T-helper 1 cell (primary cell): ENCODE measurements around the gene TICAM1.
A peak's percentile ranks its signal among the peaks of the same experiment; 100 is the strongest.
"Not testable (repeated sequence)": the region's sequence is repeated elsewhere in the genome, so short reads cannot be mapped to it uniquely, and the experiment has no call there.

Source experiments
- DNase-seq, 5 donors: peaks; one replicate each; pipeline ENCODE4 v3.0.0-alpha.2; 2012 to 2020
- total RNA-seq, 4 donors: gene quantifications; one replicate each; lab custom pipeline; 2026; lab: John Stamatoyannopoulos, UW

The TICAM1 gene
- total RNA-seq, result 8.5 to 15.2 (median 11.5) reads per million in 4 donors

DNA sequence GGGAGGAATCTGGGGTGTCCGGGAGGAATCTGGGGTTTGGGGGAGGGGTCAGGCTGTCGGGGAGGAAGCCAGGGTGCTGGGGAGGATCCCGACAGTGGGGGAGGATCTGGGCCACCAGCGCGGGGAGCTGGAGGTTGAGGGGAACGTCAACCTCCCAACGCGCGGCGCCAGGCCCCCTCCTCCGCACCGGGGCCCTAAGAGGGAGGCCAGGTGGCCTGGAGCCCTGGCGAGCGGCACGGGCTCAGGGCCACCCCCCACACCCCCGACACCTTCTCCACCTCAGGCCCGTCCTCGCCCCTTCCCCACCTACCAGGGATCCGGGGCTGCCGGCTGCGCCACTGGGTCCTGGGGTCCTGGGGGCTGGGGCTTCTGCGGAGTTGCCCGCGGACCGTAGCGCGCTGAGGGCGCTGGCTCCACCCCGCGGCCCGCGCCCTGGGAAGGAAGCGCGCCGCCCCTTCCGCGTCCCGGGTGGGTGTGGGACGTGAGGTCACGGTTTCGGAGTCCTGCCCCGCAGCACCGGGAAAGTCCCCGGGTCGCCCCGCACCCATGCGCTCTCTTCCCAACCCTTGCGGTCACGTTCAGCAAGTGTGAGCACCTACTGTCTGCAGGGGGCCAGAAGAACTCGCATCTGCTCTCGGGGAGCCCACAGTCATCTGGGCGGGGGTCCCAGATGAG lies at the start of gene TICAM1:
TICAM1 (minus strand) TSS at position 409 of the 675 bp plus-strand sequence. CDS start 13,335 bp downstream, outside the sequence.
- DNase-seq, result peak; percentile 72 to 84 (median 81)

DNA sequence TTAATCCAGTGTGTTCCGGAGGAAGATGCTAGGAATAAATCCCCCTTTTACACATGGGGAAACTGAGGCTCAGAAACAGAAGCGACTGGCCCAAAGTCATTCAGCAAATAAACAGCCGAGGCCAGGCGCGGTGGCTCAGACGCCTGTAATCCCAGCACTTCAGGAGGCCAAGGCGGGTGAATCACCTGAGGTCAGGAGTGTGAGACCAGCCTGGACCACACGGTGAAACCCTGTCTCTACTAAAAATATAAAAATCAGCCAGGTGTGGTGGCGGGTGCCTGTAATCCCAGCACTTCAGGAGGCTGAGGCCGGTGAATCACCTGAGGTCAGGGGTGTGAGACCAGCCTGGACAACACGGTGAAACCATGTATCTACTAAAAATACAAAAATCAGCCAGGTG lies 47.5 kb upstream of the TICAM1 start:
- DNase-seq, result no peak

DNA sequence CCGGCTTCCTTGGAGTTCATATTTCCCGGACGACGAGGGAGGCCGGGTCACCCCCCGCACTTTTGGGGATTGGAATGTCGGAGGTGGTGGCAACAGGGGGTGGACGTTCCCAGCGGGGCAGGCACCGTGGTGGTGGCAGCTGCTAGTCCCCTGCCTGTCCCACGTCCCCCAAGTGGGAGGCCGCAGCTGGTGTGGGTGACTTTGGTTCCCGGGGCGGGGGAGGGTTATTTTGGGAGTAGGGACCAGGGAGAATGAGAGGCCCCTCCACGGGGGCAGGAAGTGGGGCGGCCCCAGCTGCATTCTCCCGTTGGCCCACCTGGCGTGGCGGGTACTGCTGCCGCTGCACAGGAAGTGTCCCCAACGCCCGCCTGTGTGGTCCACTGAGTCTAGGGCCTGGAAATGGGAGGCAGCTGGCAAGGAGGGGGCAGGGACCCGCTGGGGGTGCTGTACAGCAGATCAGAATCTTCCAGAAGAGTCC lies 47.0 kb upstream of the TICAM1 start:
- DNase-seq, result no peak

DNA sequence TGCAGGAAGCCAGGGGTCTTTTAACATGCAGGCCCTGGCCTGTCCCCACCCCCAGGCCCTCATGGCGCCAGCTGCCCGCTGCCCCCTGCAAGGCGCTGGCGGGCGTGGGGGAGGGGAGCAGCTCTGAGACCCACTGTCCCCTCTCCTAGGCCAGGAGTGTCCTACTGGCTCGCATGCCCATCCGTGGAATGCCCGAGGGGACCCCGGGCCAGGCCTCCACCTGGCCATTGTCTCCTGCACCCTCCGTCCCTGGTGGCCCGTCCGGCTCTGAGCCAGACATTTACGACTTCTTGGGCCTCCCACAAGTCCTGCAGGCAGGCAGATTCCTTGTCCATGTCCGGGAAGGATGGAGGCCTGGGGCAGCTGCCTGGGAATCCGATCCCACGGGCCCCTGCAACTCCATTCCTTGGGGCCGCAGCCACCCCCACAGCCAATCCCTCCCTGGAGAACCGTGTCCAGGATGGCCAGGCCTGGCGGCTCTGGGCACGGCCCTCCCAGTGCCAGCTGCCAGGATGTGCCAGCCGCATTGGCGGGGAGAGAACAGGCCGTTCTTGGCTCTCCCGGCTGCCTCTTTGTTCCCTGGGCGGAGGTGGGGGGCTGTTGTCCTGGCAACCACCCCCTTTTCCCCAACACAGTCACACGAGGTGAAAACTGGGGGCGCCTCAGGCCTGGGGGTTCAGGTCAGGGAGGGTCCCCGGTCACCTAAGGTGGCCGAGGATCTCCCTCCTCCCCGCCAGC lies 46.4 kb upstream of the TICAM1 start:
- no peak for DNase-seq

DNA sequence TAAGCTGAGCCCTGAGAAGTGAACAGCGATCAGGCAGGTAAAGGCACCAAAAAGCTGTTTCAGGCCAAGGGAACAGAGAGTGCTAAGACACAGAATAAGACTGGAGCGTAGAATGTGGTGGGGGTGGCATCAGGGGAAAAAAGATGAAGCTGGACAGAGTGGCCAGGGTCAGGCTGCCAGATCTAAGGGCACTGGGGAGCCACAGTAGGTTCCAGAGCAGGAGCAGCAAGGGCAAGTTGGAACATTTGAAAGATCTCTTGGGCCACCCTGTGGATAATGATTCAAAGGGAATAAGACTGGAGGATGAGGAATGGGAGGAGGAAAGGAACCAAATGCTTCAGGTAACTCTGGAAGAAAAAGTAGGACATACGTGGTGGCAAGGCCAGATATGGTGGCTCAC lies 42.4 kb upstream of the TICAM1 start:
- DNase-seq, result no peak

DNA sequence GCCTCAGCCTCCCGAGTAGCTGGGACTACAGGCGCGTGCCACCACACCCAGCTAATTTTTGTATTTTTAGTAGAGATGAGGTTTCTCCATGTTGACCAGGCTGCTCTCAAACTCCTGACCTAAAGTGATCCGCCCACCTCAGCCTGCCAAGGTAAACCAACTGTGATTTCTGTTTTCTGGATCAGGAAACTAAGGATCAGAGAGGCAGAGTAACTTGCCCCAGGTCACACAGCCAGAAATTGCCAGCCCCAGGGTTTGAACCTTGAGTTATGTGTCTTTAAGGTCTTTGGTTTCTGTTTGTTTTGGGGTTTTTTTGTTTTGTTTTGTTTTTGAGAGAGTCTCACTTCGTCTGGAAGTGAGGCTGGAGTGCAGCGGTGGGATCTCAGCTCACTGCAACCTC lies 40.2 kb upstream of the TICAM1 start:
- DNase-seq, result no peak

DNA sequence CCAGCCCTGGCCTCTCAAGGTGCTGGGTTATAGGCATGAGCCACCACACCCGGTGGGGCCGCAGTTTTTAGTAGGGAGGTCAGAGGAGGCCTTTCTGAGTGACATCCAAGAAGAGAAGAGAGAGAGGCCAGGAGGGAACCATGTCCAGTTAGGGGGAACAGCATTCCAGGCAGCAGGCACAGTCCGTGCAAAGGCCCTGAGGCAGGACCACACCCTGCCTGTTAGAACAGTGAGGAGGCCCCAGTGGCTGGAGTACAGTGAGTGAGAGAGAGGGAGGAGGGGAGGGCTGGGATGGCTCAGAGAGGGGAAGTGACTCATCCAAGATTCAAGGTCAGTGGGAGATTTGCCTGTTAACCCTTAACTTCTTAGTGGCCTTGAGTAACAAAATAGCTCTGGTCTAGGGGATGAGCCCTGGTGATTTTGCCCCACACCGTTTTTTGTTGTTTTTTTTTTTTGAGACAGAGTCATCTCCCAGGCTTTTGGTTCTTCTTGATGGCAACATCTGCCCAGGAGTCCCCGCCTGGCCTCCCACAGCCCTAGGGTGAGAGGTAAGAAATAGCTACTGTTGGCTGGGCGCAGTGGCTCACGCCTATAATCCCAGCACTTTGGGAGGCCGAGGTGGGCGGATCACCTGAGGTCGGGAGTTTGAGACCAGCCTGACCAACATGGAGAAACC lies 38.7 kb upstream of the TICAM1 start:
- peak in 1 of 5 donors; percentile 40 for DNase-seq

DNA sequence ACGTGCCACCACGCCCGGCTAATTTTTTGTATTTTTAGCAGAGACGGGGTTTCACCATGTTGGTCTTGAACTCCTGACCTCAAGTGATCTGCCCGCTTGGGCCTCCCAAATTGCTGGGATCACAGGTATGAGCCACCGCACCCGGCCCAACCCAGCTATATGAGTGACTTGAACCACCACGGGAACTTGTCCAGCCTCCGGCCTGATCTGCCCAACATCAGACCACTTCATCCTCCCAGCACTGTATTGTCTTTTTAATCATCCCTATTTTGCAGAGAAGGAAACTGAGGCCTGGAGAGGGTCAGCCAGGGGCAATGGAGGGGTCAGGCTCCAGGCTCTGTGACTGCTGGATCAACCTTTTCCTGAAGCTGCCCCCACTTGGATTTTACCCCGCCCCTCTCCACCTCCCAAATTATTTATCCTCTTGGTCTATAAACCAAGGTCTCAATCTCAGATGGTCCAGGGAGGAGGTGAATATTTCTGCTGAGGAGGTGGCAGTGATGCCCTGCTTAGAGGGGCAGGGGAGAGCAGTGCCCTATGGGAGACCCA lies 36.8 kb upstream of the TICAM1 start:
- no peak for DNase-seq

DNA sequence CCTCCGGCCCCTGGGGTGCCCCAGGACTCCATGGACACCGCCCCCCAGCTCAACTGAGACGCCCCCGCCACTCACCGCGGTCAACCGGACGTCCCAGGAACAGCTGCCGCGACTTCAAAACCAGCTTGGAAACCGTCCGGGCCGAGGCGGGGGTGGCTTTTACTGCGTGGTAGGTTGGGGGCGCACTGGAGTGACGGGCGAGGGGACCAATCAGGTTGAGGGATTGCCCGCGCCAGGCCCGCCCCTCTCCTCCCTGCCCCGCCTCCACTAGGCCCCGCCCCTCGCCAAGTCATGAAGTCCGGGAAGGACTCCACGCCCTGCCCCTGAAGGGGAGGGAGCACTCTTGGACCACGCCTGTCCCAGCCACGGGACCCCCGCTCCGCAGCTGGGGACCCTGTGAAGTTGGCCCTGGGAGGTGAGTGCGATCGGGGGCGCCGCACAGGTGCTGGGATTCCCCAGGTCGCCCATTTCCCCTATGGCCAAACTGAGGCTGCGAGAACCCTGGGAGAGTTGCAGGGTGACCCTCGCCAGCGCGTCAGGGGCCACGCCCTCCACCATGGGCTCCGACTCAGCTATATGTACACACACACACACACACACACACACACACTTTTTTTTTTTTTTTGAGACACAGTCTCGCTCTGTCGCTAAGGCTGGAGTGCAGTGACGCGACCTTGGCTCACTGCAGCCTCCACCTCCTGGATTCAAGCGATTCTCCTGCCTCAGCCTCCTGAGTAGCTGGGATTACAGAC lies 36.2 kb upstream of the TICAM1 start, which contains the start of gene PLIN3:
PLIN3 (minus strand) TSS at position 134 of the 752 bp plus-strand sequence. CDS start 6,273 bp downstream, outside the sequence.
- peak; percentile 81 to 91 (median 82) for DNase-seq

DNA sequence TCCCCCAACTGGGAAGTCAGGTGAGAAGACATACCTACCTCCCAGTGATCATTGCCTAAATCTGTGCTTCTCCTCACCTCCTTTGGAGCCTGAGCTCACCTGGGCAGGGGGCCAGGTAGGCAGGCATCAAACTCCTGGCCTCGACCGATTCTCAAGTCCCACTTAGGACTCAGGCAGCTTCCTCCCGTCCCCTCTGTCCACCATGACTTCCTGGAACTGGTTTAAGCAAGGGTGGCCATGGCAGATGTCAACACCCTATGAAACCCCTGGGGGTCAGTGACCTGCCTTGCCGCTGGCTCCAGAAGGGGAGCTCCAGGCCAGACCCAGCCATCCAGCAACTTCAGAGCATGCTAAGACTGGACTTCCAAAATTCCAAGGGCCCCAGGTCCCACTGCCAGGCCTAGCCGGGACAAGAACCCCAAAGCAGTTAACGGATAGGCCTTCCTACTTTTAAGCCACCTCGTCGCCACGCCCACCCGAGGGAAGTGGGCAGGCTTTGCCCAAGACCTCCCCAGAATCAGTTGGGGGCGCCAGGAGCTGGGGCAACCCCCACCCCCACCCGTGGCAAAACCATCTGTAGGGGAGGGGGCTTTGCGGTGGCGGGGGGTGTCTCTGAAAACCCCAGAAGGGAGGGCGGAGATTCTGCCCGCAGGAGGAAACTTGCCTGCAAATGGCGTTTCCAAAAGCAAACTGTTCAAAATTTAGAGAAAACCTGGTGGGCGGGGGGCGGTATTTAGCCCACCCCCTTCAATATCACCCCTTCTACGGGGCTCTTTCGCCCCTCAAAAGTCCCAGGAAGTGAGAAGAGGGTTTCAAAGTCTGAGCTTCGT lies 35.3 kb upstream of the TICAM1 start:
- DNase-seq, result peak in 4 of 5 donors; percentile 23 to 43 (median 40)

DNA sequence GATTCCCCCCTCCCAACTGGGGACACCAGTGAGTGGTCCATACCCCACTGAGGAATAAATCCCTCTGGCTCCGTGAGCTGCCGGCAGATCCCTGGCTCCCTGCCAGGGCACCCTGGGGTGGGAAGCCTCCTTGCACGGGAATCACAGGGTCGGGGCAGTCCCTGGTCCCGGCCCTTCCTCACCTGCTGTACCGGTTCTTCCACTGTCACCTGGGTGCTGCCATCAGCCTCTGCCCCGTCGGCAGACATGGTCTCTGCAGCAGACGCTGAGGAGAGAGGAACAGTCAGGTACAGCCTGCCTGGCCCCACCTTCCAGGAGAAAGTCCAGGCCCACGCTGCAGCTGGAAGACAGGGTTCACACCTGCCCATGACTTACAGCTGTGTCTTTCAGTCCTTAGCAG lies 29.6 kb upstream of the TICAM1 start:
- no peak for DNase-seq

DNA sequence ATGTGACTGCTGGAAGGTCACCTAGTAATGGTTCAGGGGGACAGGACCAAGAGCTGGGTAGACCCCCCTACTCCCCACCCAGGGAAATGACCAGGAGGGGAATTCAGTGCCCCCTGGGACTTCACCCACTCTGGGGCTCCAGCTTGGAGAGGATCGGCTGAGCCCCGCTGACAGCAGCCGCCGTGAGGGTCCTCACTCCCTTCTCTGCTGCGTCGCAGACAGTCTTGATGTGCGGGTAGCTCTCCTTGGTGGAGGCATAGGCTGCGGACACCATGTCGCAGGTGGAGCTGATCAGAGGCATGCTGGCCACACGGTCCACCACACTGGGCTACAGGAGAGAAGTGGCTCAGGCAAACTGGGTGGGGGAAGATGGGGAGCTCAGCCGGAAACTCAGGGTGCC lies 28.2 kb upstream of the TICAM1 start:
- DNase-seq, result no peak

DNA sequence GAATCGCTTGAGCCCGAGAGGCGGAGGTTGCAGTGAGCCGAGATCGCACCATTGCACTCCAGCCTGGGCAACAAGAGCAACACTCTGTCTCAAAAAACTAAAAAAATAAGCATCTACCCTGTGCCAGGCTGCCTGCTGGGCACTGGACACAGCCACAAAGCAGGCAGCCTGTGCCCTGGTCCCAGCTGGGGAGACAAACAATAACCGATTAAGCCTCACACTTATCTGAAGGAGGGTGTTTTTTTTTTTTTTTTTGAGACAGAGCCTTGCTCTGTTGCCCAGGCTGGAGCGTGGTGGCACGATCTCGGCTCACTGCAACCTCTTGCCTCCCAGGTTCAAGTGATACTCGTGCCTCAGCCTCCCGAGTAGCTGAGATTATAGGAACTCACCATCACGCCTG lies 25.0 kb upstream of the TICAM1 start:
- DNase-seq, result not testable (repeated sequence)

DNA sequence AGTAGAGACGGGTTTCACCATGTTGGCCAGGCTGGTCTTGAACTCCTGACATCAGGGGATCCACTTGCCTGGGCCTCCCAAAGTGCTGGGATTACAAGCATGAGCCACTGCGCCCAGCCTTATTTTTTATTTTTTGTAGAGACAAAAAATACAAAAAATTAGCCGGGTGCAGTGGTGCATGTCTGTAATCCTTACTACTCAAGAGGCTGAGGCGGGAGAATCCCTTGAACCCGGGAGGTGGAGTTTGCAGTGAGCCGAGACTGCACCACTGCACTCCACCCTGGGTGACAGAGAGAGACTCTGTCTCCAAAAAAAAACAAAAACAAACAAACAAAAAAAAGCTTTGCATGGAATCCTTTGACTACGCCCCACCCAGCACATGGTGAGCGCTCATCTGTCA lies 22.0 kb upstream of the TICAM1 start:
- DNase-seq, result not testable (repeated sequence)

DNA sequence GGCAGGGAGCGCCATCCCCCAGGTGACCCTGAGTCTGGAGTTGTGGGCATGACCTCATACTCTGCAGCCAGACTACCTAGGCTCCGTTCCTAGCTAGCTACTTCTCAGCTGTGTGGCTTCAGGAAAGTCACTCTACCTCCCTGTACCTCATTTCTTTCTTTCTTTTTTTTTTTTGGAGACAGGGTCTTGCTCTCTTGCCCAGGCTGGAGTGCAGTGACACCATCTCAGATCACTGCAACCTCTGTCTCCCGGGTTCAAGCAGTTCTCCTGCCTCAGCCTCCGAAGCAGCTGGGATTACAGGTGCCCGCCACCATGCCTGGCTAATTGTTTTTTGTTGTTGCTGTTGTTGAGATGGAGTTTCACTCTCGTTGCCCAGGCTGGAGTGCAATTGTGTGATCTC lies 21.0 kb upstream of the TICAM1 start:
- no peak for DNase-seq

DNA sequence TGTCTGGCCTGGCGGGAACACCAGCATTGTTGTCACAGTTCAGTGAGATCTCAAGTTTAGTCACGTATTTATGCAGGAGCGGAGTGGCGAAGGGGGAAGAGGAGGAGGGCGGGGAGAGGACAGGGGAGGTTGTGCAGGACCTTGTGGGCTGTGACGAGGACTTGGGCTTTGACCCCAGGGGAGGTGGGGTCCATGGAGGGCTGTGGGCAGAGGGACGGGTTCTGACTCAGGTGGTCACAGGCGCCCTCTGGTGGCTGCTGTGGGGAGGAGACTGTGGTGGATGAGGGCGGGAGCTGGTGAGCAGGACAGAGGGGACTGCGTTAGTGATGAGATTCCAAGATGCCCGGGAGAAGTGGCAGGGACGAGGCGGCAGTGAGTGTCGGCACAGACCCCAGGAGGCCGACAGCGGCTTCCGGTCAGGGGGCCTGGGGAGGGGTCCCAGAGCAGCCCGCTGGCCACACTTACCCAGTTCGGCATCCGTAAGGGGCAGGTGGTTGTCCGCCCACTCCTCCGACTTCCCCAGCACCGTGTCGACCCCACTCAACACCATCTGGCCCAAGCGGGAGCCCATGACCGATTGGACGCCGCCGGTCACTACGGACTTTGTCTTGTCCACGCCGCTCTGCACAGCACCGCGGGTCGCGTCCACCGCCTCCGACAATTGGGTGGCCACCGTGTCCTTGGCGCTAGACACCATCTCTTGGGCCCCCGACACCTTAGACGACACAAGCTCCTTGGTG lies 20.2 kb upstream of the TICAM1 start:
- peak; percentile 40 to 65 (median 61) for DNase-seq

DNA sequence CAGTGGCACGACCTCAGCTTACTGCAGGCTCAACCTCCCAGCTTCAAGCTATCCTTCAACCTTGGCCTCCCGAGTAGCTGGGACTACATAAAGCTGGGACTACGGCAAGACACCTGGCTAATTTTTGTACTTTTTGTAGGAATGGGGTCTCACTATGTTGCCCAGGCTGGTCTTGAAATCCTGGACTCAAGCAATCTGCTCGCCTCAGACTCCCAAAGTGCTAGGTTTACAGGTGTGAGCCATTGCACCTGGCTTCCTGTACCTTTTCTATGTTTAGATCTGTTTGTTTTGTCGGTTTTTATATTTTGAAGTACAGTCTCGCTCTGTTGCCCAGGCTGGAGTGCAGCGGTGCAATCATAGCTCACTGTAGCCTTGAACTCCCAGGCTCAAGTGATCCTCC lies 17.5 kb upstream of the TICAM1 start:
- DNase-seq, result no peak

DNA sequence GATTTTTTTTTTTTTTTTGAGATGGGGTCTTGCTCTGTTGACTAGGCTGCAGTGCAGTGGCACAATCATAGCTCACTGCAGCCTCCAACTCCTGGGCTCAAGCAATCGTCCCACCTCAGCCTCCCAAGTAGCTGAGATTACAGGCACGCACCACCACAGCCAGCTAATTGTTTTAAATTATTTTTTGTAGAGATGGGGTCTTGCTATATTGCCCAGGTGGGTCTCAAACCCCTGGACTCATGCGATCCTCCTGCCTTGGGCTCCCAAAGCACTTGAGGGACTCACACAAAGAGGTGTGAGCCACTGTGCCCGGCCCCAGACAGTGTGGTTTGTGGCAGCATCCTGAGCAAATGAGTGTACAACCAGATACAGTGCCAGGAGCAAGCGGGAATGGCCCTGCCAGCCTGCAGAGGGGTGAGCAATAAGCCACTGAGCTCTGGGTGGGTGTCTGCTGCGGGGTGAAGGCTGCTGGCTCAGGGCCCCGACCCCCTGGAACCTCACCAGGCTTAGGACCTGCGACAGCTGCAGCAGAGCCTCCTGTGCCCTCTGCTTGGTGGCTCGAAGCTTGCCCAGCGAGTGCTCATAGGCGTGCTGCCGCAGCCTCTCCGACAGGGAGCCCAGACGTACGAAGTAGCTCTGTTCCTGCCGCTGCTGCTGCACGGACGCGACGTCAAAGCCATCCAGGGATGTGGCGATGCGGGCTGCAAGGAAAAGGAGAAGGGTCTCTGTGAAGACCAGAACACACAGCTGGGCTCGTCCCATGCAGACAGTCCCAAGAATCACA lies 15.9 kb upstream of the TICAM1 start:
- no peak for DNase-seq

DNA sequence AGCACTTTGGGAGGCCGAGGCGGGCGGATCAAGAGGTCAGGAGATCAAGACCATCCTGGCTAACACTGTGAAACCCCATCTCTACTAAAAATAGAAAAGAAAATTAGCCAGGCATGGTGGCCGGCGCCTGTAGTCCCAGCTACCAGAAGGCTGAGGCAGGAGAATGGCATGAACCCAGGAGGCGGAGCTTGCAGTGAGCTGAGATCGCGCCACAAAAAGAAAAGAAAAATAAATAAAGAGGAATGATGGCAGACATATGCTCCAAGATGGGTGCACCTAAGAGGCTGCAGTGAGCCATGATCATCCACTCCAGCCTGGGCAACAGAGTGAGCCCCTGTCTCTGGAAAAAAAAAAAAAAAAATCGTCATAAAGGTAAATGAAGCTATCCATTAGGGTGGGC lies 14.5 kb upstream of the TICAM1 start:
- not testable (repeated sequence) for DNase-seq
